Activated CD8-positive, alpha-beta memory T cell treated with anti-CD3 and anti-CD28 coated beads for 24 hours (primary cell): ENCODE measurements around the gene IL37.

ENCODE experiments used
- DNase-seq: peaks from one replicate; pipeline ENCODE4 v3.0.0-alpha.2; 2020

Gene IL37

DNA sequence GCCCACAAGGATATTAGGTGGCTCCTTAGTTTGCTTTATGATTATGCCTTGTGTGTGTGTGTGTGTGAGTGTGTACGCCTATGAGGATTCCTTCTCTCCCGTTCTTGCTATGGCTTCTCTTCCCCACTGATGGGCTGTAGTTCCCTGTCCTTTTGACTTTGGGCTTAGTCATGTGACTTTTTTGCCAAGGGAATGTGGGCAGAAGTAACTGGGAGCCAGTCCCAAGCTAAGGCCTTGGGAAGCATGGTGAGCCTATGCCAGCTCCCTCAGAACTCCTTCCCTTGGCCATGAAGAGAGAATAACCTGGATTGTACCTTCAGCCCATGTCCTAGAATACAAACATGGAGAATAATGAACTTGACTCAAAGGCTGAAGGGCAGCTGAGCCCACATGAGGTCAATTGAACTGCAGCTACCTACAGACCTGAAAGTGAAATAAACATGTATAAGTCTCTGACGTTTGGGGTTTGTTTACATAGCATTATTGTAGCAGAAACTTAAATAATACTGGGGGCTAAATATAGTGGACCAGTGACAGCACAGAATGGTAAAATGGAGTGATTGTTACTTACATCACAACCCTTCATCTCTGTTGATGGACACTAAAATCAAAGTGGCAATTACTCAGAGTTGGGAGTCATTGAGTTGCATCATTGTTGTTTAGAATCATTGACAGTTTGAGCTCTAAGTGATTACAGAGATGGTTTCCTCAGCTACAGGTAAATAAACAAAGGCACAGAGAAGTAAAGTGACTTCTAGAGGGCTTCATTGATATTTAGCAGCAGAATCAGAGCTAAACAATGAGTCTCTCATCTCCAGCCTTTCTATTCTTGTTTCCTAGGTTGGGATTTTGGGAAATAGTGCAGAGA is 51.6 kb downstream of the IL37 start:
- DNase-seq: no peak

DNA sequence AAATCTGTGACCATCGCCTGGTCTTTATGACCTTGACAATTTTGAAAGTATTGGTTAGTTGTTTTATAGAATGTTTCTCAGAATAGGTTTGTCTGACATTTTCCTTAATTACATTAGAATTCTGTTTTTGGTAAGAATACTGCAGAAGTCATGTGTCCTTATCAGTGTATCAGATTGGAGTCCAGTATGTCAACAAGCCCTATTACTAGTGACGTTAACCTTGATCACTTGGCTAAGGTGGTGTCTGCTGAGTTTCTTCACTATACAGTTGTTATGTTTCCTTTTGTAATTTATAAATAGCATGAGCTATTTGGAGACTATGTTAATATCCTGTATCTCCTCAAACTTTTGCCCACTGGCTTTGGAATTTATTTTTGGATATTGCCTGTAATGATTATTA is 56.1 kb downstream of the IL37 start:
- no peak for DNase-seq
